ENCODE data around the gene UTP11.
A peak's percentile ranks its signal among the peaks of the same experiment; 100 is the strongest.
"Not testable (repeated sequence)": the region's sequence is repeated elsewhere in the genome, so short reads cannot be mapped to it uniquely, and the experiment has no call there.

Gene UTP11

GRCh38 chr1:38027201-38028104 is 14.9 kb downstream of the UTP11 start:
- DNase-seq (ENCODE audit: low read depth) = no peak

GRCh38 chr1:38028105-38028591 is 15.6 kb downstream of the UTP11 start:
- peak; percentile 36 for DNase-seq (ENCODE audit: low read depth)

GRCh38 chr1:38028671-38029070 is 16.1 kb downstream of the UTP11 start:
- DNase-seq (ENCODE audit: low read depth) = no peak

- DNase-seq (ENCODE audit: low read depth) = peak; percentile 25
Measured at GRCh38 chr1:38029081-38029681, 16.6 kb downstream of the UTP11 start.

GRCh38 chr1:38029685-38030511 is 17.4 kb downstream of the UTP11 start:
- DNase-seq (ENCODE audit: low read depth) = peak; percentile 75

- DNase-seq (ENCODE audit: low read depth) = no peak
Measured at GRCh38 chr1:38030596-38031512, 18.3 kb downstream of the UTP11 start.

GRCh38 chr1:38031513-38031866 is 19.0 kb downstream of the UTP11 start:
- DNase-seq (ENCODE audit: low read depth) = no peak

- DNase-seq (ENCODE audit: low read depth) = not testable (repeated sequence)
Measured at GRCh38 chr1:38032992-38033391, 20.5 kb downstream of the UTP11 start.

- no peak for DNase-seq (ENCODE audit: low read depth)
Measured at GRCh38 chr1:38034871-38035270, 22.3 kb downstream of the UTP11 start.

- DNase-seq (ENCODE audit: low read depth) = peak; percentile 18
Measured at GRCh38 chr1:38037221-38037939, 24.8 kb downstream of the UTP11 start.

GRCh38 chr1:38038861-38039260 is 26.3 kb downstream of the UTP11 start:
- DNase-seq (ENCODE audit: low read depth) = peak; percentile 60

GRCh38 chr1:38039331-38040088 is 27.0 kb downstream of the UTP11 start:
- DNase-seq (ENCODE audit: low read depth) = no peak

- no peak for DNase-seq (ENCODE audit: low read depth)
Measured at GRCh38 chr1:38041936-38042834, 29.7 kb downstream of the UTP11 start.

- no peak for DNase-seq (ENCODE audit: low read depth)
Measured at GRCh38 chr1:38043036-38043747, 30.7 kb downstream of the UTP11 start.

GRCh38 chr1:38044221-38045215 is 32.0 kb downstream of the UTP11 start:
- DNase-seq (ENCODE audit: low read depth) = no peak

GRCh38 chr1:38045401-38046332 is 33.1 kb downstream of the UTP11 start:
- DNase-seq (ENCODE audit: low read depth) = peak; percentile 6

All from EH (cell line).